Esophagus mucosa (tissue), 1 donor: ENCODE measurements around the gene ERN1. TPM values are rescaled to one million over a fixed set of nuclear protein-coding genes. Genes with fewer than 3 reads are reported as not detected.
"Not testable (repeated sequence)": the region's sequence is repeated elsewhere in the genome, so short reads cannot be mapped to it uniquely, and the experiment has no call there.

ENCODE experiments used
- ATAC-seq: fragments of 200-7000 bp; cut with Tn5 transposase; one replicate; pipeline ENCODE4 v1.9.1; 2020
- total RNA-seq: library from RNA; stranded (reverse); gene quantifications from one replicate; pipeline ENCODE4 v1.2.4, GENCODE V29; 2023
- donor health status: DM: yes; HTN: yes; CAD: no.

The ERN1 gene
- total RNA-seq, 1 donor from 2014 or later: 18.5 TPM

DNA sequence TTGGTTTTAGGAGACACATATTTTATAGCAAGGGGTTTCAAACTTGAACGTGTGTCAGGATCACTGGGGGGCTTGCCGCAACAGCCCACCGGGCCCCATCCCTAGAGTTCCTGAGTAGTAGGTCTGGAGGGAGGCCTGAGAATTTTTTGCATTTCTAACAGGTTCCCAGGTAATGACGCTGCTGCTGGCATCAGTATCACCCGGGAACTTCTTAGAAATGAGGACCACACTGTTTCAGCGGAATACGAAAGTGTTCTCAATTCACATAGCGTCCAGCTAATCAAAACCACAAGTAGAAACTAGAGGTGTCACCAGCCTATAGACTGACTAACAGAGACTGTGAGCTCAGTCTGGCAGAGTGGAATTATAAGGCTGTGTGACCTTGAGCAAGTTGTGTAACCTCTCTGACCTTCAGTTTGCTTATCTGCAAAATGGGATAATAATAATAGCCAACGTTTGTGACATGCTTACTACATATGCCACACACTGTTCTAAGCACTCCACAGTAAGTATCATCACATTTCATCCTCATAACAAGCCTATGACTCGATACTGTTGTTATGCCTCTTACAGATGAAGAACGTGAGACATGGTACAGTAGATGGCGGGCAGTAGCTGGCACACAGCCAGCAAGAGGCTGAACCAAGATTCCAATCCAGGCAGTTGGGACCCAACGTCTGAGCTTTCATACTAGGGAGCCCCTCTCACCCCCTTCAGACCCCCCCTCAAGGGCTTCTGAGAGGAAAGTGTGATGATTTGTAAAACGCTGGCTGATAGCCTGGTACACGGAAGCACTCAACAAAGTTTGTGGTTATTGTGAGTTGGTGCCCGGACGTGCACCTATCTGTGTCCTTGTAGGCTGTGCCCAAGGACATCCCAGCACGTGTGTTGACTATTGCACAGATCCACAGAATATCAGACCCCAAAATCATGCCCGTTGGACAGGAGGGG lies 104.9 kb downstream of the ERN1 start:
- ATAC-seq: peak; percentile 12

- ATAC-seq: no peak
Measured at GRCh38 chr17:64024215-64024654, 105.7 kb downstream of the ERN1 start.

GRCh38 chr17:64022611-64023063 lies 107.3 kb downstream of the ERN1 start:
- no peak for ATAC-seq

- peak; percentile 81 for ATAC-seq
Measured at GRCh38 chr17:64020056-64020766, 109.7 kb downstream of the ERN1 start, which contains the start of gene ICAM2. Gene ICAM2, minus strand, starts transcription at chr17:64020633. Its CDS starts 13,942 bp downstream, at chr17:64006691.

- not testable (repeated sequence) for ATAC-seq
Measured at GRCh38 chr17:64019551-64019961, 110.4 kb downstream of the ERN1 start.

GRCh38 chr17:64017381-64017980 lies 112.5 kb downstream of the ERN1 start:
- ATAC-seq: no peak

- ATAC-seq: no peak
Measured at GRCh38 chr17:64016974-64017373, 113.0 kb downstream of the ERN1 start.

DNA sequence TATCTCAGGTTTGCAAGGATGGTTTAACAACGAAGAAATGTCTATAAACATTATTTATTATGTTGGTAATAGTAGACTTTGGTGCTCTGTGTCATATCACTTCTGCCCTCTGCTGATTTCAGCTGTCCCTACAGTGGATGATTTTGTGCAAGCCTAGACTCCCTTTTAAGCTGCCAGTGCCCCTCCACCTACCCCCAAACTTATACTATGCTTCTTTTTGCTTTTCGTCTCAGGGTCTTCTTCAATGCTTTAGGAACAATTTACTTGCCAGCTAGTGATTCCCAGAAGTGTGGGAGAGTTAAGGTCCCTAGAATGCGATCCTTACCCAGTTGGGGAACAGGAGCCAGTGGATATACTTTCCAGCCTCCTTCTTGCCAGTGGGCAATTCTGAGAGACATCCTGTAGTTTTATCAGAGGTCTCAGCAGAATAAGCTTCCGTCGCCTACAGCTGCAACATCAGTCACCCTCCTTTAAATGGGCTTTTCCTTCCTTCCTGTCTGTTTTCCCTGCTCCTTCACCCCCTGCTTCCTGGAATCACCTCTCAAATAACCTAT lies 113.6 kb downstream of the ERN1 start:
- no peak for ATAC-seq

DNA sequence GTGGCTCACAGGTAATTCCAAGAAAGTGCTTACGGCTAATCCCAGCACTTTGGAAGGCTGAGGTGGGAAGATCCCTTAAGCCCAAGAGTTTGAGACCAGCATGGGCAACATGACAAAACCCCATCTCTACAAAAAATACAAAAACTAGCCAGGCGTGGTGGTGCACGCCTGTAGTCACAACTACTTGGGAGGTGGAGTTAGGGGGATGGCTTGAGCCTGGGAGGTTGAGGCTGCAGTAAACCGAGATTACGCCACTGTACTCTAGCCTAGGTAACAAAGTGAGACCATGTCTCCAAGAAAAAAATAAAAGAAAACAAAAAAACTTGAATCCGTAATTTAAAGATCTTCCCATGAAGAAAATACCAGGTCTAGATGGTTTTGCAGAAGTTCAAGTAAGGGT lies 114.5 kb downstream of the ERN1 start:
- no peak for ATAC-seq

DNA sequence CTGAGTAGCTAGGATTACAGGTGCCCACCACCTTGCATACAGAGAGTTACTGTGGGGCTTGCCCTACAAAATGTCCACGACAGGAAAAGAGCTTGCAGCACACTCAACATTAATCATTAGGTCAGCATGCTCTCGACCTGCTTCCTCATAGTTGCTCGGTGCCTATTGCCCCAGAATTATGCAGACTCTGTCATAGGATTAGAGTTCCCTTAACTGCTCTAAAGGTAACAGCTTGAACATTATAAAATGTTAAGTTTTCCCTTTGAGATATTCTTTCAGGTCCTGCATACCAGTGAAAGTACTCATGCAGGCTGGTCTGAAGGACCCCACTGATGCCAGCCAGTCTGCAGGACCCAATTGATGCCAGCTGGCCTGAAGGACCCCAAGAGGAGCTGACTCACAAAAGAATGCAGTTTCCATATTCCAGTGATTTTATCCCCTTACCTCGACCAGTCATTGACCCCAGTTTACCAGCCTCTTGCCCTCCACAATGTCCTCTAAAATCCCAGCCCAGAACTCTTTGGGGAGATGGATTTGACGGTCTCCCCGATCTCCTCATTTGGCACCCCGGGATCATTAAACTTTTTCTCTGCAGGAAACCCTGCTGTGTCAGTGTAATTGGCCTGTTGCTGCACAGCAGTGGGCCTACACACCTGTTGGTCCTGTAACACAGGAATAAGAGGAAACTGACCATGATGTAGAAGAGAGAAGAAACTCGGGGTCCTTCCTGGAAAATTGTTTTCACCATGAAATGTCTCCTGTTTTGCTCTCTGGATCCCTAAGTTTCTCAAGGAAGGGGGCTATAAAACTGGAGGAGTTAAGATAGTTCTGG lies 120.2 kb downstream of the ERN1 start:
- ATAC-seq: peak; percentile 47

DNA sequence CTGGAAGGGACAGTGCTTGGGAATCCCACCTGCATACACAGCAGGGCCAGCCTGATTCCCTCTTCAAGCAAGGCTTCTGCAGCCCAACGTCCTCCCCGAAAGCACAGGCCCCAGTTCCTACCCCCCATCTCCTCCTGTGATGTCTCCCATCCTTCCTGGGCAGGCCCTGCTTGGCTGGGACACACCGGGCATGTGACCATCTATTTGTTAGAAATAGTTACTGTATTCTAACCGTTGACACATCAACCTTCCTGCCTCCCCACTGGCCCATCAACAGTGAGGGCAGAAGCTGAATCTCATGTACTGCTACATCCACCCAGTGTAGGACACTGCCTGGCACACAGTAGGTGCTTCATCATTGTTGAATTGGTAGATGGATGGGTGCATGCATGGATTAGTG lies 121.1 kb downstream of the ERN1 start:
- ATAC-seq: no peak

DNA sequence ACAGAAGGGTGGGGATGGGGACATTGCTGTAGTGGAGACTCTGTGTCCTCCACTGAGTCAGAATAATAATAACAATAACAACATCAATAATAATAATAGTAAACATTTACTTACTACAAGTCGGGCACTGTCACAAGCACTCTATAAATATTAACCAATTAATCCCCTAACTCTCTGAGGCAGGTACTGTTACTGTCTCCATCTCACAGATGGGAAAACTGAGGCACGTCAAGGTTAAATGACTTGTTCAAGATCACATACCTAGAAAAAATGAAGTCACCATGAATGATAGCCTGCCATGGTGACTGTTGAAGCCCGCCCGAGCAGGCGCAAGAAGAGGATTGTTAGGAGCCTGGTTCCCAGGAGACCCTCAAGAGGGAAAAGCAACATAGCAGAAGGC lies 121.6 kb downstream of the ERN1 start:
- no peak for ATAC-seq

DNA sequence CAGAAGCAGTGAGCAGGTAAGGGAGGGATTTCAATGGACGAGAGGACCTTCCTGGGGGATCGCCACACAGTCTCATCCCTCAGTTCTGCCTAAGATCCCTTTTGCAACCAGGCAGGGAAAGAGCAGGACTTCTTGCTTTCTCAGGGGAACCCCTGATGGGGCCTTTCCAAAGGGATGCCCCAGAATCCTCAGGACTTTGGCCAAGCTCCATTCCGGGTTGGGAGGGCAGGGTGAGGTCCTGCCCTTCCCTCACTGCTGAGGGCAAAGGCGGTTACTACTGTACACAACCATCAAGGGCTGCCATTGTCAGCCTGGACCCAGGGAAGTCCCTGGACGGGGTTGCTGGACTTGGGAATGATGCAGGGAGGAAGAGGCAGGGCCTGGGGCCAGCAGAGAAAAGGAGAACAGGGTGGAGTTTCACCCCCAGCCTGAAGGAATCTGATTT lies 122.1 kb downstream of the ERN1 start:
- peak; percentile 19 for ATAC-seq

- ATAC-seq: not testable (repeated sequence)
Measured at GRCh38 chr17:64007089-64007837, 122.7 kb downstream of the ERN1 start.

DNA sequence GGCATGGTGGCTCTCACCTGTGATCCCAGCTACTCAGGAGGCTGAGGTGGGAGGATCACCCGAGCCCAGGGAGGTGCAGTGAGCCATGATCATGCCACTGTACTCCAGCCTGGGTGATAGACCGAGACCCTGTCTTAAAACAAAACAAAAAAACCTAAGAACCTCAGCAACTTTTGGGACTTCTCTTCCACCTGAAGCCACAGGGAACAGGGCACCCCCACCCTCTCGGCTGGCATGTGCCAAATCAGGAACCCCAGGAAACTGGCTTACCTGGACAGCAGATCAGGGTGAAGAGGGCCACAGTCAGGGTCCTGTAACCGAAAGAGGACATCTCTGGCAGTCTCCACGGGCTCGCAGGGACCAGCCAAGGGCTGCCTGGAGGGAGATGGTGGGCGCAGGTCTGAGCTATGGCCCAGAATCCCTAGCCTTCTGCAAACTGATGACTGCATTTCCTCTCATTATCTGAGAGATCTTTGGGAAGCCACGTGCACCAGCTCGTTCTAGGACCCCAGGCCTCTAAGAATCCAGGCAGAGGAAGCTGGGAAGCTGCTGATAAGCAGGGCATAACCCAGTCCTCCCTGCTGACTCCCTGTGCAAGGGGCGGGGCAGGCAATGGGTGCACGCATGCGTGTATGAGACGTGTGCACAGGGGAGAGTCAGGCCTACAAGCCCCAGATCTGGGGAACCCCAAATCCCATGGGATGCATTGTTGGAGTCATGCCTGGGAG lies 123.4 kb downstream of the ERN1 start:
- ATAC-seq: peak; percentile 44

DNA sequence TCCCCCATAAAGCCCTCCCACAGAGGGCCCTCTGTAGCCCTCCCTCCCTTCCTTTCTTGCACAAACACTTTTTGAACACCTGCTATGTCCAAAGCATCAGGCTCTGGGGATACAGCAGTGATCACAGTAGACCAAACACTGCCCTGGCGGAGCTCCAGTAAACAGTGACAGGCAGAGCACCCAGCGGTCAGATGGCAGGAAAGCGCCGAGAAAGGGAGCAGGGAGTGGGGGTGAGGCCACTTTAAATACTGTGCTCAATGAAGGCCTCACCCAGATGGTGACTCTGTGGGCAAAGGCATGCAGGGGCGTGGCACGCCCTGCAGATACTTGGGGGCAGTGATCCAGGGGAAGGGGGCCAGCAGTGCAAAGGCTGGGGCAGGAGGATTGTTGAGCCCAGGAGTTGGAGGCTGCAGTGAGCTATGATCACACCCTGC lies 124.2 kb downstream of the ERN1 start:
- peak; percentile 49 for ATAC-seq

GRCh38 chr17:64004903-64005733 lies 124.8 kb downstream of the ERN1 start:
- ATAC-seq: no peak

GRCh38 chr17:64004218-64004770 lies 125.7 kb downstream of the ERN1 start:
- ATAC-seq: no peak
